Left lung (tissue), 10 donors: Measurements from ENCODE around the gene MPPED1. TPM values are rescaled to one million over a fixed set of nuclear protein-coding genes. Genes with fewer than 3 reads are reported as not detected.

Experiments
- ATAC-seq: fragments of 200-7000 bp; cut with Tn5 transposase; one replicate; pipeline ENCODE4 v1.9.1; 2020; ENCODE audit warnings: moderate library complexity
- DNase-seq, 4 donors: peaks; one replicate each; pipeline ENCODE4 v3.0.0-alpha.2; 2013 to 2020
- H3K27ac ChIP-seq, 2 donors: fragments of 200-600 bp; sonication (generic) in 1 of 2; one replicate each; pipeline versions ENCODE4 v1.5.0 to v1.8.0; 2020 to 2021
- H3K27me3 ChIP-seq, 2 donors: fragments of 200-600 bp; sonication (generic) in 1 of 2; one replicate each; pipeline versions ENCODE4 v1.5.0 to v1.8.0; 2020 to 2021
- H3K36me3 ChIP-seq, 2 donors: fragments of 200-600 bp; sonication (generic) in 1 of 2; one replicate each; pipeline versions ENCODE4 v1.5.0 to v1.8.0; 2020 to 2021
- H3K4me1 ChIP-seq, 2 donors: fragments of 200-600 bp; one replicate each; pipeline ENCODE4 v1.8.0; 2021
- H3K4me3 ChIP-seq, 2 donors: fragments of 200-600 bp; sonication (generic) in 1 of 2; one replicate each; pipeline versions ENCODE4 v1.5.0 to v1.8.0; 2020 to 2021; ENCODE audit warnings: mild to moderate bottlenecking in 1 of 2
- H3K9me3 ChIP-seq, 2 donors: fragments of 200-600 bp; sonication (generic) in 1 of 2; one replicate each; pipeline versions ENCODE4 v1.5.0 to v1.8.0; 2020 to 2021
- intact Hi-C, 2 donors: fragments of 100-400 bp; cut with DNase I; formaldehyde crosslinking; loops; one replicate each; pipeline versions ENCODE4 v1.11.2 to v1.14.2; 2022
- polyA plus RNA-seq, 6 donors: library from polyadenylated mRNA; unstranded; fragments of 120-200 nt; gene quantifications; one replicate each; pipeline ENCODE4 v1.2.1, GENCODE V29; 2013; ENCODE audit not compliant: insufficient read length in 6 of 6
- total RNA-seq, 2 donors: library from RNA; stranded (reverse); fragmentation: NEBNext Ultra II Directional; extraction: Animal tissue kit (Norgen Biotek cat#: 25700); gene quantifications; one replicate each; pipeline ENCODE4 v1.2.1, GENCODE V29; 2021
- TF ChIP-seq, protein P1 (sequence below), 2 donors: fragments of 200-600 bp; sonication (generic) in 1 of 2; IDR thresholded peaks; one replicate each; pipeline versions ENCODE4 v1.5.0 to v1.8.0; 2021; ENCODE audit warnings: antibody characterized with exemption in 2 of 2
- donor health status: DM: no; HTN: yes; CAD: no.
- donor health status: DM: no; HTN: no; CAD: no.

MPPED1 gene
- total and polyA plus RNA-seq, 8 donors, result 0.37 to 0.67 (median 0.52) TPM; not detected in 2

DNA sequence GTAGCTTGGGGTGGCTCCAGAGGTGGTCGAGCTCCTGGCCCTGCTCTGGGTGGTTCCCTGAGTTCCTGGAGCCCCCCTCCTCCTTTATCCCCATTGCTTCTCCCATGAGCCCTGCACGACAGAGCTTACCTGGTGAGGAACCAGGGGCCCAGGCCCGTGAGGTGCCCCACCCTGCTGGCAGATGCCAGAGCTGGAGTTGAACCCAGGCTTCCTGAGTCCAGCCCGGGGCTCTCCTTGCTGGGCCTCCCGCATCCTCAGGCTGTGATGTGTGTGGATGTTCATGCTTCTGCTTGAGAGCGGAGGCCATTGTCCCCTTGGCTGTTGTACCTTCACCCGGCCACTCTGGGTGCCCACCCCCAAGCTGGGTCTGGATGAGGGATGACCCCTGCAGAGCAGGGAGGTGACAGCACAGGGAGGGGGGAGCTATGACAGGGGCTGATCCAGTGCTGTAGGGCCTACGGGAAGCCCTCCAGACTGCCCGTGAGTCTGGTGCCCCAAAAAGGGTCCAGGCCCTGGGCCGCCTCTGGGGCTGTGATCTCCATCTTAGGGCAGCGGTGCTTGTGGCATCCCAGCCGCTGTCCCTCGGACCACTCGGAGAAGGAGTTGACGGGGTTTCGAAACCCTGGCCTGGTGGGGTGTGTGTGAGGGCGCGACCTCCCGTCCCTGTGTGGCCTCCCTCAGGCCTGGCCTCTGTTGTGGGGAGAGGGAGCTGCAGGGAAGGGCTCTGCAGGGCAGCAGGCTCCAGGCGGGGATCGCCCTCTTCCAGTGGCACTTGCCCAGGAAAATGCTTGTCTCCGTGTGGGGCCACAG is 14.4 kb downstream of the MPPED1 start:
- H3K4me3 ChIP-seq, result no peak overlapping the region
- no peak for DNase-seq

DNA sequence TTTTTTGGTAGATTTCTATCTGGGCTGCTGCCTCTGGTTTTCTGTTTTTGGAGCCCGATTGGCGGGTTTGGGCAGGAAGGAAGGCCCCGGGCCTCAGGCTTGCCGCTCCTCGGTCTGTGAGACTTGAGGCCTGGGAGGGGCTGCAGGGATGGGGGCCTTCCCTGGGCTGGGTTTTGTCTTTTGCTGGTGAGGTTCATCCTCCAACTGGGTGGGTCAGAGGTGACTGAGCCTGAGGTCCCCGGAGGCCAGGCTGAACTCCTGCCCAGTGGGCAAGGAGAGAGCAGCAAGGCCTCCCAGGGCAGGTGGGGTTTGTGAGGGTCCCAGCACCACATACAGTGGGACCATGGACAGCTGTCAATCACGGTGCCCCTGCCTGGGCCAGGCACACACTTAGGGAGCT is 15.0 kb downstream of the MPPED1 start:
- ATAC-seq, result no peak
- Histone ChIP-seq H3K27ac (no peak overlapping the region), H3K9me3 (no peaks in the 10 kb centered on the region), H3K27me3 (peaks cover 3 to 92% of the 10 kb centered on the region in 2 donors), H3K4me1 (no peaks in the 10 kb centered on the region), H3K36me3 (no peaks in the 10 kb centered on the region), H3K4me3 (no peak overlapping the region)
- intact Hi-C loops, result no loop called here
- TF ChIP-seq, protein P1, sequence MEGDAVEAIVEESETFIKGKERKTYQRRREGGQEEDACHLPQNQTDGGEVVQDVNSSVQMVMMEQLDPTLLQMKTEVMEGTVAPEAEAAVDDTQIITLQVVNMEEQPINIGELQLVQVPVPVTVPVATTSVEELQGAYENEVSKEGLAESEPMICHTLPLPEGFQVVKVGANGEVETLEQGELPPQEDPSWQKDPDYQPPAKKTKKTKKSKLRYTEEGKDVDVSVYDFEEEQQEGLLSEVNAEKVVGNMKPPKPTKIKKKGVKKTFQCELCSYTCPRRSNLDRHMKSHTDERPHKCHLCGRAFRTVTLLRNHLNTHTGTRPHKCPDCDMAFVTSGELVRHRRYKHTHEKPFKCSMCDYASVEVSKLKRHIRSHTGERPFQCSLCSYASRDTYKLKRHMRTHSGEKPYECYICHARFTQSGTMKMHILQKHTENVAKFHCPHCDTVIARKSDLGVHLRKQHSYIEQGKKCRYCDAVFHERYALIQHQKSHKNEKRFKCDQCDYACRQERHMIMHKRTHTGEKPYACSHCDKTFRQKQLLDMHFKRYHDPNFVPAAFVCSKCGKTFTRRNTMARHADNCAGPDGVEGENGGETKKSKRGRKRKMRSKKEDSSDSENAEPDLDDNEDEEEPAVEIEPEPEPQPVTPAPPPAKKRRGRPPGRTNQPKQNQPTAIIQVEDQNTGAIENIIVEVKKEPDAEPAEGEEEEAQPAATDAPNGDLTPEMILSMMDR (IDR thresholded peaks at IDR 0.05), result no peak
- DNase-seq, result no peak

More for the DNA sequence above, 14.4 kb downstream of the MPPED1 start:
- Histone ChIP-seq H3K27me3 (peaks cover 0 to 92% of the 10 kb centered on the region in 2 donors), H3K27ac (no peak overlapping the region), H3K4me1 (no peaks in the 10 kb centered on the region), H3K36me3 (no peaks in the 10 kb centered on the region), H3K9me3 (no peaks in the 10 kb centered on the region)
- intact Hi-C loops, result no loop called here
- no peak for ATAC-seq
- TF ChIP-seq, protein P1 (IDR thresholded peaks at IDR 0.05), result no peak

DNA sequence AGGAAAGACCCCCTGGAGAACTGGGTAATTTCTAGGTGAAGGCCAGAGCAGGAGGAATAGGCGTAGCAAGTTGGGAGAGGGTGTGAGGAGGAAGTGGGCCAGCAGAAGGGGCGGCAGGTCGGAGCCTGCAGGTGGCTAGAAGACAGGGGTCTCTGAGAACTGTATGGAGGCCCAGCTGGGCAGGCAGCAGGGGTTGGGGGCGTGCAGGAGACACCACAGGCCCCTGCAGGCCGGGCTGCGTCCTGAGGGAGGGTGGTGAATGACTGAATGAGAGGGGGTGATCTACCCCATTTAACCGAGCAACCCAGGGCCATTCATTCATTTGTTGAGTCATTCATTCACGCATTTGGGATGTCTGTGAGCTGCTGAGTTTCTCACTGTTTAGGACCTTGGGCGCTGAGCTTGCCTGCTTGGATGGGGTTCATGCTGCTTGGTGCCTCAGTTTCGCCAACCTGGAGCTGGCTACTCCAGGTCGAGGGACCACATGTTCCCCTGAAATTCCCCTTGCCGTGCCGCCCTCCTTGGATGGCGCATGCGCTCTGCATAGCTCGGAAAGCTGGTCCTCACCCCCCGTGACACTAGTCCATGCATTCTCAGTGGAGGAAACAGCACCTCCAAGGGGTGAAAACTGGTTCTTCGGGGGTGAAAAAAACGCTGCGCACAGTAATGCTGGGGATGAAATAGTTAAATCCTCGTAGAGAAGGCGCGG is 15.6 kb downstream of the MPPED1 start:
- peaks cover 3 to 87% of the 10 kb centered on the region in 2 donors for H3K27me3 ChIP-seq
- H3K9me3 ChIP-seq, result no peaks in the 10 kb centered on the region
- no peak overlapping the region for H3K4me3 ChIP-seq
- intact Hi-C loops, result no loop called here
- DNase-seq (no peak), ATAC-seq (no peak)
- no peak overlapping the region for H3K27ac ChIP-seq
- TF ChIP-seq, protein P1 (IDR thresholded peaks at IDR 0.05), result no peak
- no peaks in the 10 kb centered on the region for H3K36me3 ChIP-seq
- H3K4me1 ChIP-seq, result no peaks in the 10 kb centered on the region

DNA sequence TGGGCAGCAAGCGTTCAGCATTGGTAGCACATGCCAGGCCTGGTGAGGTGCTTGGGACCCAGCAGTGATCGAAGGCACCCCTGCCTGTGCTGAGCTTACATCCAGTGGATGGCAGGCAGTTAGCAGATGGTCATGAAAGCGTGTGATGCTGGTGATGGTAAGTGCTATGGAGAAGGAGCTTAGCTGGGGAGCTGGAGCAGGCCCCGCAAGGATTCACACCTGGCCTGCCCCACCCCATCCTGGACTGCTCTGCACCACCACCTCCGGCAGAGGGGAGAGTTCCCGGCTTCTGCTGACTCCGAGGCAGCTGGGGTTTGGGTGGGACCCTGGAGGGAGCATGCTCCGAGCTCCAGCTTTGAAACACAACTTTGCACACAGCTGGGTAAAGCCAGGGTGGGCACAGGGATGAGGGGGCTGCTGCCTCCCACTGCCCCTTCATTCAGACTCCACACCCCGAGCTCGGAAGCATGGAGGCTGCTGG is 16.2 kb downstream of the MPPED1 start:
- ATAC-seq (no peak), DNase-seq (no peak)
- TF ChIP-seq, protein P1 (IDR thresholded peaks at IDR 0.05), result no peak
- no peaks in the 10 kb centered on the region for H3K36me3 ChIP-seq
- no peak overlapping the region for H3K4me3 ChIP-seq
- H3K27me3 ChIP-seq, result peaks cover 3 to 84% of the 10 kb centered on the region in 2 donors
- intact Hi-C loops, result no loop called here
- H3K4me1 ChIP-seq, result no peaks in the 10 kb centered on the region
- no peaks in the 10 kb centered on the region for H3K9me3 ChIP-seq
- H3K27ac ChIP-seq, result no peak overlapping the region

DNA sequence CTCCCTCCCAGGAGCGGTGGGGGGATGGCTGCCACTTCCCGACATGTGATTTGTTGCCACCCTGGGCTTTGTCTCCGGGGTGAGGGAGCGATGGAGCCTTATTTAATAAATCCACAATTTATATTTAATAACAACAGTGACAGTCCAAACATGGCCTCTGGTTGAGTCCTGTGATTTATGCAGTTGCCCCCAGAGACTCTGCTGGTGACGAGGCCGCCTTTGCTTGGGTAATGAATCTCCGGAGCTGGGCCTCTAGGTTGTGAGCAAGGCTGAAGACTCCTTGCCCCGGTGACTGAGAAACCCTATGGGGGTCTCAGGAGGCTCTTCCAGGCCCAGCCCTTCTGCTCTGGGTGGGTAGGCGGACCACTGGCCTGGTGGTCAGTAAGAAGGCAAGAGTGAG is 16.7 kb downstream of the MPPED1 start:
- Histone ChIP-seq H3K4me3 (no peak overlapping the region), H3K4me1 (no peaks in the 10 kb centered on the region), H3K27me3 (peaks cover 3 to 87% of the 10 kb centered on the region in 2 donors), H3K9me3 (no peaks in the 10 kb centered on the region), H3K27ac (no peak overlapping the region), H3K36me3 (no peaks in the 10 kb centered on the region)
- intact Hi-C loops, result no loop called here
- no peak for ATAC-seq
- TF ChIP-seq, protein P1 (IDR thresholded peaks at IDR 0.05), result no peak
- DNase-seq, result no peak
